IMR-90 (cell line): ENCODE data around the gene VARS2. TPM values are rescaled to one million over a fixed set of nuclear protein-coding genes. Genes with fewer than 3 reads are reported as not detected.

Experiments used
- ATAC-seq: fragments of 200-7000 bp; cut with Tn5 transposase; 2 replicates; pipeline ENCODE4 v1.9.1; 2020; ENCODE audit warnings: low read depth, mild to moderate bottlenecking, moderate library complexity
- BruUV-seq: library from RNA; stranded (reverse); fragments of 400-500 nt; replicated peaks from 2 replicates; lab custom pipeline; 2021; lab: Mats Ljungman, UMichigan
- CTCF ChIA-PET: fragments of 300-600 bp; formaldehyde crosslinking; extraction: SDS; loops from one replicate; lab custom pipeline; 2021; ENCODE audit warnings: antibody characterized with exemption; lab: Yijun Ruan, JAX
- POLR2A ChIA-PET: fragments of 300-600 bp; sonication (Branson Sonifier 250); formaldehyde crosslinking; loops from one replicate; lab custom pipeline; 2022; ENCODE audit warnings: antibody characterized with exemption; ENCODE audit not compliant: unreplicated experiment; lab: Charles Lee
- DNase-seq: peaks from one replicate; pipeline ENCODE4 v3.0.0; 2013
- H2AFZ ChIP-seq: replicated peaks from 2 replicates; pipeline ENCODE3; 2013; ENCODE audit warnings: low read length, mild to moderate bottlenecking; ENCODE audit not compliant: poor library complexity
- H2AK5ac ChIP-seq: 2 replicates; pipeline ENCODE4 v1.6.1; 2013; ENCODE audit warnings: low read depth, low read length, inconsistent platforms
- H2AK9ac ChIP-seq: replicated peaks from 2 replicates; pipeline ENCODE3; 2013; ENCODE audit warnings: mild to moderate bottlenecking, low read depth, low read length, moderate library complexity; ENCODE audit not compliant: poor library complexity
- H2BK120ac ChIP-seq: 2 replicates; pipeline ENCODE4 v1.6.1; 2013; ENCODE audit warnings: low read depth, low read length, inconsistent platforms
- H2BK15ac ChIP-seq: 3 replicates; pipeline ENCODE4 v1.6.1; 2013; ENCODE audit warnings: low read depth, low read length, inconsistent platforms
- H2BK20ac ChIP-seq: 2 replicates; pipeline ENCODE4 v1.6.1; 2013; ENCODE audit warnings: low read depth, mild to moderate bottlenecking, inconsistent platforms, low read length, moderate library complexity
- H2BK5ac ChIP-seq: 2 replicates; pipeline ENCODE4 v1.6.1; 2013; ENCODE audit warnings: mild to moderate bottlenecking, low read depth, low read length, inconsistent platforms; ENCODE audit not compliant: poor library complexity, severe bottlenecking
- H3K14ac ChIP-seq: replicated peaks from 2 replicates; pipeline ENCODE4 v1.6.1; 2013; ENCODE audit warnings: low read depth, low read length, inconsistent platforms
- H3K18ac ChIP-seq: 2 replicates; pipeline ENCODE4 v1.6.1; 2013; ENCODE audit warnings: low read depth, low read length, control low read depth
- H3K23ac ChIP-seq: 2 replicates; pipeline ENCODE4 v1.6.1; 2013; ENCODE audit warnings: low read depth, low read length, inconsistent platforms
- H3K27ac ChIP-seq: 2 replicates; pipeline ENCODE4 v1.5.1; 2013; ENCODE audit warnings: mild to moderate bottlenecking, control low read depth, low read length; ENCODE audit not compliant: insufficient read depth
- H3K27me3 ChIP-seq: 2 replicates; pipeline ENCODE4 v1.6.1; 2013; ENCODE audit warnings: low read length; ENCODE audit not compliant: control insufficient read depth, insufficient read depth
- H3K36me3 ChIP-seq: 2 replicates; pipeline ENCODE4 v1.6.1; 2013; ENCODE audit warnings: low read length, mixed read lengths; ENCODE audit not compliant: control insufficient read depth, insufficient read depth
- H3K4ac ChIP-seq: 2 replicates; pipeline ENCODE4 v1.6.1; 2013; ENCODE audit warnings: low read depth, low read length, inconsistent platforms
- H3K4me1 ChIP-seq: 2 replicates; pipeline ENCODE4 v1.6.1; 2013; ENCODE audit warnings: low read length, mixed read lengths; ENCODE audit not compliant: control insufficient read depth, insufficient read depth
- H3K4me2 ChIP-seq: 2 replicates; pipeline ENCODE4 v1.6.1; 2013; ENCODE audit warnings: low read depth, mild to moderate bottlenecking, control low read depth, low read length, moderate library complexity
- H3K4me3 ChIP-seq: 2 replicates; pipeline ENCODE4 v1.5.1; 2013; ENCODE audit warnings: low read depth, mild to moderate bottlenecking, control low read depth, low read length, moderate library complexity; ENCODE audit not compliant: insufficient read depth
- H3K56ac ChIP-seq: 2 replicates; pipeline ENCODE4 v1.6.1; 2013; ENCODE audit warnings: low read length, inconsistent platforms; ENCODE audit not compliant: insufficient read depth; ENCODE audit errors: extremely low read depth
- H3K79me1 ChIP-seq, 2 experiments: 2 replicates each; pipeline ENCODE4 v1.6.1; 2013; ENCODE audit warnings: low read length in 2 of 2, inconsistent platforms in 1 of 2, low read depth in 1 of 2
- H3K9ac ChIP-seq: 2 replicates; pipeline ENCODE4 v1.6.1; 2013; ENCODE audit warnings: low read depth, low read length, control low read depth
- H3K9me1 ChIP-seq: 2 replicates; pipeline ENCODE4 v1.6.1; 2013; ENCODE audit warnings: low read length, inconsistent platforms; ENCODE audit not compliant: insufficient read depth
- H3K9me3 ChIP-seq: 2 replicates; pipeline ENCODE4 v1.6.1; 2013; ENCODE audit warnings: low read length; ENCODE audit not compliant: control insufficient read depth, insufficient read depth
- H4K20me1 ChIP-seq: 2 replicates; pipeline ENCODE4 v1.6.1; 2013; ENCODE audit warnings: low read length, inconsistent platforms; ENCODE audit not compliant: insufficient read depth
- H4K5ac ChIP-seq: 2 replicates; pipeline ENCODE4 v1.6.1; 2013; ENCODE audit warnings: mild to moderate bottlenecking, low read depth, low read length, control low read depth
- H4K8ac ChIP-seq, 2 experiments: 2 replicates each; pipeline ENCODE4 v1.6.1; 2013; ENCODE audit warnings: low read depth in 2 of 2, low read length in 2 of 2, control low read depth in 1 of 2, inconsistent platforms in 1 of 2
- H4K91ac ChIP-seq: 2 replicates; pipeline ENCODE4 v1.6.1; 2013; ENCODE audit warnings: low read depth, low read length, inconsistent platforms; ENCODE audit not compliant: insufficient read depth
- BHLHE40 ChIP-seq: fragments of 150-350 bp; IDR thresholded peaks from 2 replicates; pipeline ENCODE4 v1.6.1; 2016; ENCODE audit warnings: mild to moderate bottlenecking, low read depth, low read length
- CEBPB ChIP-seq: IDR thresholded peaks from 2 replicates; pipeline ENCODE4 v1.6.1; 2012; ENCODE audit warnings: low read depth, low read length, improper control_type of control experiment
- CHD1 ChIP-seq: IDR thresholded peaks from 2 replicates; pipeline ENCODE4 v1.6.1; 2012; ENCODE audit warnings: low read depth, low read length, improper control_type of control experiment
- FOS ChIP-seq: fragments of 150-350 bp; IDR thresholded peaks from 2 replicates; pipeline ENCODE4 v1.6.1; 2016; ENCODE audit warnings: low read depth, low read length
- MAFK ChIP-seq: IDR thresholded peaks from 2 replicates; pipeline ENCODE4 v1.6.1; 2012; ENCODE audit warnings: low read depth, low read length, improper control_type of control experiment
- MAZ ChIP-seq: IDR thresholded peaks from 2 replicates; pipeline ENCODE4 v1.6.1; 2012; ENCODE audit warnings: low read depth, mild to moderate bottlenecking, low read length, improper control_type of control experiment, moderate library complexity, borderline replicate concordance
- NFE2L2 ChIP-seq: fragments of 150-350 bp; IDR thresholded peaks from 2 replicates; pipeline ENCODE4 v1.6.1; 2016; ENCODE audit warnings: low read depth, mild to moderate bottlenecking, low read length
- POLR2A ChIP-seq: IDR thresholded peaks from 2 replicates; pipeline ENCODE4 v1.6.1; 2012; ENCODE audit warnings: mild to moderate bottlenecking, low read depth, low read length
- RAD21 ChIP-seq: IDR thresholded peaks from 2 replicates; pipeline ENCODE4 v1.6.1; 2012; ENCODE audit warnings: low read length, improper control_type of control experiment
- RCOR1 ChIP-seq: IDR thresholded peaks from 2 replicates; pipeline ENCODE4 v1.6.1; 2012; ENCODE audit warnings: mild to moderate bottlenecking, low read length, improper control_type of control experiment; ENCODE audit not compliant: insufficient replicate concordance
- RFX5 ChIP-seq: IDR thresholded peaks from 2 replicates; pipeline ENCODE4 v1.8.0; 2012; ENCODE audit warnings: low read depth, mild to moderate bottlenecking, low read length, moderate library complexity
- SMC3 ChIP-seq: fragments of 150-350 bp; IDR thresholded peaks from 2 replicates; pipeline ENCODE4 v1.6.1; 2016; ENCODE audit warnings: low read depth, mild to moderate bottlenecking, antibody characterized with exemption, low read length, moderate library complexity
- WGBS, 2 experiments: methylation state at CpG; one replicate each; pipeline versions ENCODE4 v1.1.5 to v1.1.7; 2013; ENCODE audit warnings: missing lambda C conversion rate in 2 of 2; ENCODE audit not compliant: insufficient read length in 1 of 2; ENCODE audit errors: extremely low coverage in 2 of 2; 5-methylcytosine and 5-hydroxymethylcytosine counted together
- dilution Hi-C: fragments of 300-500 bp; cut with HindIII; formaldehyde crosslinking; loops from one replicate; pipeline ENCODE4 v1.14.3; 2018; ENCODE audit warnings: low sequenced_read_pairs; ENCODE audit not compliant: unreplicated experiment
- in situ Hi-C: fragments of 300-500 bp; cut with MboI; formaldehyde crosslinking; loops from 3 replicates; pipeline ENCODE4 v1.14.3; 2019; ENCODE audit warnings: low sequenced_read_pairs, inconsistent platforms, mixed read lengths
- intact Hi-C: fragments of 100-400 bp; cut with micrococcal nuclease; formaldehyde crosslinking; loops from 2 replicates; pipeline ENCODE4 v1.10.0; 2022
- polyA plus RNA-seq, 3 experiments: library from polyadenylated mRNA; depleted of rRNA; stranded (reverse); fragments of >200 nt; gene quantifications; 2 replicates each; pipeline ENCODE4 v1.2.3, GENCODE V29; 2012; ENCODE audit warnings: low replicate concordance in 1 of 3
- total RNA-seq: library from RNA; depleted of rRNA; stranded (reverse); fragments of >200 nt; gene quantifications from 2 replicates; pipeline ENCODE4 v1.2.3, GENCODE V29; 2012
- TF ChIP-seq, protein P1 (sequence below): conservative IDR thresholded peaks from 2 replicates; pipeline ENCODE4 v1.5.1; 2012; ENCODE audit warnings: mild to moderate bottlenecking, low read depth, low read length, improper control_type of control experiment
- TF ChIP-seq, protein P2 (sequence below): fragments of 150-350 bp; IDR thresholded peaks from 2 replicates; pipeline ENCODE4 v1.6.1; 2017; ENCODE audit warnings: mild to moderate bottlenecking, antibody characterized with exemption, low read length, low read depth
- TF ChIP-seq, protein P3 (sequence below): fragments of 150-350 bp; IDR thresholded peaks from 2 replicates; pipeline ENCODE4 v1.6.1; 2016; ENCODE audit warnings: low read depth, mild to moderate bottlenecking, low read length, moderate library complexity, borderline replicate concordance

Gene VARS2
- total and polyA plus RNA-seq, 2 of the 4 experiments (the other 2 are of a cell fraction), result 7.2 to 14.0 TPM

DNA sequence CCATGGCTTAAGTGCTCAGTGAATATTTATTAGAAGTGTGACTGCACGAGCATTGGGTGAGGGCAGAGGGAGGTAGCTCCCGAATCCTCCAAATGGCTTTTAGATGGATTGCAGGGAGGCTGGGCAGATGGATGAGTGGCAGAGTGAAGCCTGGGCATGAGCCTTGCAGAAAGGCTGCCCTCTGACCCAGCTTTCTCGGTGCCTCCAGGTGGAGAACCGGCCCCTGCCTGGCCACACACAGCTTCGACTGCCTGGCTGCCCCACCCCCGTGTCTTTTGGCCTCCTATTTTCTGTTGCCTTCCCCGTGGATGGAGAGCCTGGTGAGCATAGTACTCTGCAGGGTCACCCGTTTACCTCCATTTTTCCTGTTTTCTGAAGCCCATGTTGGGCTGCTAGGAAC is 3.4 kb downstream of the VARS2 start:
- intact Hi-C loops, result loop anchor here (10.0 kb wide), 1 partner anchor 277 kb away; no protein-coding TSS in a partner anchor
- ChIA-PET POLR2A (no interaction called here), CTCF (interaction anchor here (3.1 kb wide), 1 partner anchor 153 kb away, joined by 12 read pairs; no protein-coding TSS in a partner anchor)
- H3K4me3 ChIP-seq, result no peak overlapping the region
- no peak overlapping the region for H2BK20ac ChIP-seq
- ATAC-seq (no peak), DNase-seq (no peak)
- no peak overlapping the region for H3K4ac ChIP-seq
- no peak overlapping the region for H3K56ac ChIP-seq
- dilution Hi-C loops, result no loop called here
- H2BK120ac ChIP-seq, result no peak overlapping the region
- H2BK5ac ChIP-seq, result no peak overlapping the region
- no peak overlapping the region for H4K8ac ChIP-seq
- no peak overlapping the region for H2AK5ac ChIP-seq
- H3K36me3 ChIP-seq, result peaks cover 36% of the 10 kb centered on the region
- H3K9me3 ChIP-seq, result no peaks in the 10 kb centered on the region
- no peak overlapping the region for H3K23ac ChIP-seq
- peaks cover 12% of the 10 kb centered on the region for H3K4me1 ChIP-seq
- in situ Hi-C loops, result loop anchor here (5.0 kb wide), 1 partner anchor 160 kb away; no protein-coding TSS in a partner anchor
- H2AFZ ChIP-seq, result no peak overlapping the region
- H3K4me2 ChIP-seq, result no peak overlapping the region
- H3K9me1 ChIP-seq, result no peaks in the 10 kb centered on the region
- H3K27me3 ChIP-seq, result no peaks in the 10 kb centered on the region
- no peak overlapping the region; the same call in 2 of the 3 replicates for H2BK15ac ChIP-seq
- H2AK9ac ChIP-seq, result no peak overlapping the region
- H3K14ac ChIP-seq, result no peak overlapping the region
- H4K5ac ChIP-seq, result no peak overlapping the region
- no peaks in the 10 kb centered on the region for H4K20me1 ChIP-seq
- H3K9ac ChIP-seq, result no peak overlapping the region
- no peak overlapping the region for H3K27ac ChIP-seq
- no TSS peak for BruUV-seq
- TF ChIP-seq, protein P1, sequence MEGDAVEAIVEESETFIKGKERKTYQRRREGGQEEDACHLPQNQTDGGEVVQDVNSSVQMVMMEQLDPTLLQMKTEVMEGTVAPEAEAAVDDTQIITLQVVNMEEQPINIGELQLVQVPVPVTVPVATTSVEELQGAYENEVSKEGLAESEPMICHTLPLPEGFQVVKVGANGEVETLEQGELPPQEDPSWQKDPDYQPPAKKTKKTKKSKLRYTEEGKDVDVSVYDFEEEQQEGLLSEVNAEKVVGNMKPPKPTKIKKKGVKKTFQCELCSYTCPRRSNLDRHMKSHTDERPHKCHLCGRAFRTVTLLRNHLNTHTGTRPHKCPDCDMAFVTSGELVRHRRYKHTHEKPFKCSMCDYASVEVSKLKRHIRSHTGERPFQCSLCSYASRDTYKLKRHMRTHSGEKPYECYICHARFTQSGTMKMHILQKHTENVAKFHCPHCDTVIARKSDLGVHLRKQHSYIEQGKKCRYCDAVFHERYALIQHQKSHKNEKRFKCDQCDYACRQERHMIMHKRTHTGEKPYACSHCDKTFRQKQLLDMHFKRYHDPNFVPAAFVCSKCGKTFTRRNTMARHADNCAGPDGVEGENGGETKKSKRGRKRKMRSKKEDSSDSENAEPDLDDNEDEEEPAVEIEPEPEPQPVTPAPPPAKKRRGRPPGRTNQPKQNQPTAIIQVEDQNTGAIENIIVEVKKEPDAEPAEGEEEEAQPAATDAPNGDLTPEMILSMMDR, result no peak
- TF ChIP-seq, protein P2, sequence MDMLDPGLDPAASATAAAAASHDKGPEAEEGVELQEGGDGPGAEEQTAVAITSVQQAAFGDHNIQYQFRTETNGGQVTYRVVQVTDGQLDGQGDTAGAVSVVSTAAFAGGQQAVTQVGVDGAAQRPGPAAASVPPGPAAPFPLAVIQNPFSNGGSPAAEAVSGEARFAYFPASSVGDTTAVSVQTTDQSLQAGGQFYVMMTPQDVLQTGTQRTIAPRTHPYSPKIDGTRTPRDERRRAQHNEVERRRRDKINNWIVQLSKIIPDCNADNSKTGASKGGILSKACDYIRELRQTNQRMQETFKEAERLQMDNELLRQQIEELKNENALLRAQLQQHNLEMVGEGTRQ, result no peak
- TF ChIP-seq SMC3 (no peak), FOS (no peak), CHD1 (no peak), CEBPB (no peak), NFE2L2 (no peak), MAZ (no peak), RCOR1 (no peak), POLR2A (no peak), BHLHE40 (no peak), RAD21 (no peak), RFX5 (no peak), MAFK (no peak)
- TF ChIP-seq, protein P3, sequence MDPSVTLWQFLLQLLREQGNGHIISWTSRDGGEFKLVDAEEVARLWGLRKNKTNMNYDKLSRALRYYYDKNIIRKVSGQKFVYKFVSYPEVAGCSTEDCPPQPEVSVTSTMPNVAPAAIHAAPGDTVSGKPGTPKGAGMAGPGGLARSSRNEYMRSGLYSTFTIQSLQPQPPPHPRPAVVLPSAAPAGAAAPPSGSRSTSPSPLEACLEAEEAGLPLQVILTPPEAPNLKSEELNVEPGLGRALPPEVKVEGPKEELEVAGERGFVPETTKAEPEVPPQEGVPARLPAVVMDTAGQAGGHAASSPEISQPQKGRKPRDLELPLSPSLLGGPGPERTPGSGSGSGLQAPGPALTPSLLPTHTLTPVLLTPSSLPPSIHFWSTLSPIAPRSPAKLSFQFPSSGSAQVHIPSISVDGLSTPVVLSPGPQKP, result no peak
- peaks cover 5 to 6% of the 10 kb centered on the region in 2 experiments; a peak in 1 of 4 replicates for H3K79me1 ChIP-seq
- H4K91ac ChIP-seq, result no peak overlapping the region
- 88% methylated on average over 4 of the region's 8 CpGs; no CpG with 5 or more reads in 1 of the 2 experiments for WGBS, 2 experiments
- H3K18ac ChIP-seq, result no peak overlapping the region
